Measurements from ENCODE around the gene TAS1R1.
"Not testable (repeated sequence)": the region's sequence is repeated elsewhere in the genome, so short reads cannot be mapped to it uniquely, and the experiment has no call there.

The TAS1R1 gene

DNA sequence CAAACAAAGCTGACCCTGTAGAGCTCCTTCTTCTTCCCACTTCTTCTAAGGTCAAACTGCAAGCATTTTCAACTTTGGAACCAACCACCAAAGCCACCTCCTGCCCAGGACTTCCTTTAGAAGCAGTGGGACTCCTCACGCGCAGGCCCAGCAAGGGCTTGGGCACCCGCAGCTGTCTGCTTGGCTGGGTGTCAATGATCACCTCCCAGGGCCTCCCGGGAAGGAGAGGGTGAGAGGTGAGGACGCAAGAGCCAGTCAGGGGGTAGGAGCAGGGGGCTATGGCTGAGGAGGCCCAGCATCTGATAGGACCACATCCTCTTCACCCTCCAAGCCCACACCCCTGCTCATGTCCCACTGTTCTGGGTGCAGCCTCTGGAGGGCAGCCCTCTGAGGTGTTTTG lies 37.3 kb downstream of the TAS1R1 start:
- no peak for DNase-seq

DNA sequence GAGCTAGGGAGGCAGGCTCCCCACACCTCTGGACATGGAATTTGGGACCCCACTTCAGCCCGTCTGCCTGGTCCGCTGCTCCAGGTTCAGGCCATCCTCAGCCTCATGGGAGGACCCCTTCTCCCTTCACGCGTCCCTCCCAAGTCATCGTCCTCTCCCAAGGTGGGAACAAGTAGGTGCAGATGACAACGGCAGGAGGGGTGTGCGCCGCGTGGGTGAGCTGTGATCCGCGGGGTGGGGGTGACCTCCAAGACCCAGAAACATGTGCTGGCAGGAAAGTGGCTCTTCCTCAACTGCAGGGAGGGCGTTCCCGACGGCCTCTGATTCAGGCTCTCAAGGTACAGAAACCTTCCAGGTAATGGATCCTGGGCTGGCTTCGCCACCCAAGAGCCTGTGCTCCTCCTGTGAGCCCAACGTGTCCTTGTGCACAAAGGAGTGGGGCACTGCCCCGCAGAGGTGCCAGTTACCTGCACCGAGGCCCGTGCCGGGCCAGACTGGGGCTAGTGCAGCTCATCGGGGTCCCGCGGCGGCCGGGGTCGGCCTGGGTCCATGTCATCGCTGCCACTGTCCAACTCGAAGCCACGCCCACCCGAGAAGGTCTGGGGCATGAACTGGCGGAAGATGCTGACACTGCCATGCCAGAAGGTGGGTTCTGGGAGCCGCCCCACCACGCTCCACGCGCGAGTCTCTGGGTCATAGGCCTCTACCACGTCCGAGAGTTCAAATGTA lies 37.9 kb downstream of the TAS1R1 start:
- DNase-seq, result no peak

DNA sequence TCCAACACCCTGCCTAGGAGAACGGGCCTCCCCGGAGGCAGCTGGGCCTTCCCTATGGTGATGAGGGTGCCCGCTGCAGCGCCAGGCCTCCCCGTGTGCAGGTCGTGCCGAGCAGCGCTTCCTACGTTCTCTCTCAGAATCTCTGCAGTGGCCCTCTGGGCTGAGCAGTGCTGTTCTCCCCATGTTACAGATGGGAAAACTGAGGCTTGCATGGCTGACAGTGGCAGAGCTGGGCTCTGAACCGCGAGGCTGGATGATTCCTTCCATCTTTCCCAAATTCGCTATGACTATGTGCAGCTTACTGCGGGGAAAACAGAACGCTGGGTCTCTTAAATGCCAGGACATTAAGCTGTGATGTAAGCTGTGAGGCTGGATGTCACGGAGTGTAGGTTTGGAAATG lies 38.7 kb downstream of the TAS1R1 start:
- DNase-seq, result no peak

DNA sequence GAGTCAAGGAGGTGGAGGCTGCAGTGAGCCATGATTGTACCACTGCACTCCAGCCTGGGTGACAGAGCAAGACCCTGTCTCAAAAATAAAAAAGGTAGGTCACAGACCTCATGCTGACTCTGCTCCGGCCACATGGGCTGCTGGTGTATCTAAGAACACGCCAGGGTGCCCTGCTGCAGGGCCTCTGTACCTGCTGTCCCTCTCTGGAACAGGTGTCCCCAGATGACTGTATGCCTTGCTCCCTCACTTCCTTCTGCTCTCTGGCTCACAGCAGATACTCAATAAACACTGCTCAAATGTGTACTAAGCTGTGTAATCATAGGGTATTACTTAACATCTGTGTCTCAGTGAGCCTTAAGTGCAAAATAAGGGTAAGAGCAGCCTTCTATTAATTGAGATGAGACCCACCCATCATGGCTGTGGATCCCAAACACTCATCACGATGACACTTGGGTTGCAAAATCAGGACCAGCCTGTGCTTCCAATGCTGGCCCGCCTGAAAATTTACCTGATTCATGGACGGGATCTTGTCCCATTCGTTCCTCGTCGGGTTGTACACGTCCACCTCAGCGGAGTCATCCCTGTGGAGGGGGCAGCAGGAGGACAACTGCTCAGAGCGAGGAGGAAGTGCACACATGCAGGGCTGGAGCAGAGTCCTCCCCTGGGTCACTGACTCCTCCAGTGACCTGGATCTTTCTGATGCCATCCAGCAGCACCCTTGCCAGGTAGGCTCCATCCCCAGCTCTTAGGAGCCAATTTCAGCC lies 40.1 kb downstream of the TAS1R1 start:
- no peak for DNase-seq

DNA sequence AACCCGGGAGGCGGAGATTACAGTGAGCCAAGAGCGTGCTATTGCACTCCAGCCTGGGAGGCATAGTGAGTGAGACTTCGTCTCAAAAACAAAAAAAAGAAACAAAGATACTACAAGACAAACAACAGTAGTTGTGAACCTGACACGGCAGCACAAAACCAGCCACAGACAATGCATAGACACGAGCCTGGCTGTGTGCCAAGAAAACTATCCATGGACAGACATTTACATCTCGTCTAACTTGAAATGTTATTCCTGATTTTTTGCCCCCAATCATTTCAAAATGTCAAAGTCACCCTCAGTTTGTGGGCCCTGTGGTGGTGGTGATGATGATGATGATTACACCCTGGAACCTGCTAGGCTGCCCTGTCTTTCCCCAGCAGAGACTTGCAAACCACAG lies 41.2 kb downstream of the TAS1R1 start:
- DNase-seq, result no peak

DNA sequence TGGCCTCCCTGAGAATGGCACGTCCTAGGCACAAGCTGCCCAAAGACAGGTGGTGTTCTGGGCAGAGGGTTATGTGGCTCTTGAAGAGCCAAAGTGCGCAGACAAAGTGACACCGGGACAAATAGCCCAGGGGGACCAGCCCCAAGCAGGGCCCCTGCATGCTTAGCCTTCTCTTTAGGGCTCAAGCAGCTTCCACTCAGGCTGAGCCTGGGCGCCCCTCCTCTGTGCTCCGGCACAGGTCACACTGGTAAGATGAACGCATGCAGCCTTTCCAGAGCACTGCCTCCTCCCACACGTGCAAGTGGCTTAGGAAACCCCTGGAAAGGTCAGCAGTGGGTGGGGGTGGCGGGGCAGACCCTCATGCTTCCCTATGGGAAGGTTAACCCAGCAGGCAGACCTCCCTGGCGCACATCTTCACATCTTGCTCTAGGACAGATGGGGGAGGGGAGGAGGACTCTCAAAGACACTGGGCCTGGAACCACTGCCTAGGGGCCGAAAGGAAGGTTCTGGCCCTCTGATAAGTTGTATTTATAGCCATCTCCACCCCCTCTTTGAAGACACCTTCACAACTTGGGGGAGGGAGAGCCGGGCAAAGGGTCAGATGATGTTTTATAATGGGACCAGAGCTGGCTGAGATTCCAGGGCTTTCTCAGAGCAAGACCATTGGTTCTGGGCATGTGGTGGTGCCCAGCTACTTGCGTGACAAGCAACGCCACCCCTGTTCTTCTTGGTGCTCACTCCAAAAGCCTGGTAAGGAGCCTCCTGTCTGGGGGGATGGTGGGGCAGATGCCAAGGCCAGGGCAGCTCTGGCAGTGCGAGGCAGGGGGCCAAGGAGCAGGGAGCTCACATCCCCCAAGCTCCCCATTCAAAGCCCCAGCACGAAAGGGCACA lies 42.0 kb downstream of the TAS1R1 start:
- DNase-seq, result no peak

DNA sequence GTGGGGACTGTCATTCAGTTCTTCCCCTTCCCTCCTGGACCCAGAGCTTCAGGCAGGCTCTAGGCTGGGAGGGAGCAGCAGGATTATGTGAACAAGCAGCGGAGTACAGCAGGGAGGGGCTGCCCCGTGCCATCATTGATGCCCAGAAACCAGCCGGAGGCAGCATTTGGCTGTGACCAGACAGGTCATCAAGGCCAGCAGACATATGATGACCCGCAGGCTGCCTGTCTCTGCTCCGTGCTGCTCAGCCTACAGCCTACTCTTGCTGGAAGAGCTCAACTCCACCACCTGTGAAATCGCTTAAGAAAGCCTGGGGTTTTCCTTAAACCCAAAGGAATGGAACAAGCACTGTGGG lies 42.6 kb downstream of the TAS1R1 start:
- no peak for DNase-seq

DNA sequence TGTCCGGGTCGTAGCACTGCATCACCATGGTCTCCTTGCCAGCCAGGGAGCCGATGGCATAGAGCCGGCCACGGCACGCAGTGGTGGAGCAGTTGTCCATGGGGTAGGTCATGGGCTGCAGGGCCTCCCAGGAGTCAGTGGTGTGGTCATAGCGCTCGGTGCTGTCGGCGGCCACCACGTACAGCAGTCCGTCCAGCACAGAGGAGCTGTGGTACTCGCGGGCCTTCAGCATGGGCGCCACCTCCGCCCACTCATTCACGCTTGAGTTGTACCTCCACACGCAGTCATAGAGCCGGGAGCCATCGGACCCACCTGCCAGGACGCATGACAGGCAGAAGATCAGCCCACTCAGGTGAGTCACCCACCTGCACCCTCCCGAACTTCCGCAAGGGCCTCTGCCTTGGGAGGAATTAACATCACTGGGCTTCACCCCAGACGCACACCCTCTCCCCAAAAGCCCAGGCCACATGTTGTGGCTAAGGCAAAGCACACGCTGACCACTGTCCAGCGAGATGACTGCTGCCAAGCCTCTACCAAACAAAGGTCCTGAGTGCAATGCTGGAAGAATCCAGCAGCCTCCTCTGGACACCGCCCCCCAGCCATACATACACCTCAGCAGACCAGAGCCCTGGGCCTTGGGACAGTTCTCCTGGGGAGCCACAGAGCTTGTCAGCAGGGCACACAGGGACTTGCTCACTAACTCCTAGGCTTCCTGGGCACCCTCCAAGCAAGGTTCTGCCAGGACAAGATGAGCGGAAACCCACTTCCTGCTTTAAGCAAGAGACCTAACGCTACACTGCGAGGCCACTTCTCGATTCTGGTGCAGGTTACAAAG lies 44.3 kb downstream of the TAS1R1 start:
- no peak for DNase-seq

DNA sequence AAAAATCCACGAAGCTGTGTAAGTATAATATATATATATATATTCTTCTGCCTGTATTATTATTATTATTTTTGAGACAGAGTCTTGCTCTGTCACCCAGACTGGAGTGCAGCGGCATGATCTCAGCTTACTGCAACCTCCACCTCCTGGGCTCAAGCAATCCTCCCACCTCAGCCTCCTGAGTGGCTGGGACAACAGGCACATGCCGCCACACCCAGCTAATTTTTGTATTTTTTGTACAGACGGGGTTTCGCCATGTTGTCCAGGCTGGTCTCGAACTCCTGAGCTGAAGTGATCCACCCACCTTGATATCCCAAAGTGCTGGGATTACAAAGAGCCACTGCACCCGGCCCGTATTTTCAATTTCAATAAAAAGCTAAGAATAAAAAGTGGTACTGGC lies 44.9 kb downstream of the TAS1R1 start:
- DNase-seq, result not testable (repeated sequence)

DNA sequence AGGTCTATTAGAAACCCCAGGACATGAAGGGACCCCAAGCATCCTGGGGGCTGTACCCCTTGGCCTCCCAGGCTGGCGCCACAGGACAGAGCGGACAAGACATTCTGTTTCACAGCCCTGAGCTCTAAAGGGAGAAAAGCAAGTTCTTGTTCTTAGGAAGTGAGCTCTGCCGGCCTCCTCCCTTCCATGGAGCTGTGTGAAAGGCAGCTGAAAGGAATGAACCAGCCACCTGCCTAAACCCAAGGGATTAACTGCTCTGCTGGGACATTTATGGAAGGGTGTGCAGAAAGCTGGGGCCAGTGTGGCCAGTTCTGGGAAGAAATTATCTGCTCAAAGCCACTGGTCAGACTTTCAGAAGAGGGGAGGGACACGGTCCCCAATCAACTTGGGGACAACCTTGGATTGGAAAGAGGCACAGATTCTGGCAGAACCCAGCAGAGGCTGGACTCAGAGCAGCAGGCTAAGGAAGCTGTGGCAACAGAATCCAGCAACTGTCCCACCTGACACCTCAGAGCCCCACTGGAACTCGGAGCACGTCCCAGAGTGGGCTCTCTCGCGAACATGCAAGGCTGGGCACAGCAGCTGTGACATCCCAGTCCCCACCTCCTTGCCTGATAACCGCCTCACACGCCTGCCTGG lies 45.4 kb downstream of the TAS1R1 start:
- DNase-seq, result no peak

DNA sequence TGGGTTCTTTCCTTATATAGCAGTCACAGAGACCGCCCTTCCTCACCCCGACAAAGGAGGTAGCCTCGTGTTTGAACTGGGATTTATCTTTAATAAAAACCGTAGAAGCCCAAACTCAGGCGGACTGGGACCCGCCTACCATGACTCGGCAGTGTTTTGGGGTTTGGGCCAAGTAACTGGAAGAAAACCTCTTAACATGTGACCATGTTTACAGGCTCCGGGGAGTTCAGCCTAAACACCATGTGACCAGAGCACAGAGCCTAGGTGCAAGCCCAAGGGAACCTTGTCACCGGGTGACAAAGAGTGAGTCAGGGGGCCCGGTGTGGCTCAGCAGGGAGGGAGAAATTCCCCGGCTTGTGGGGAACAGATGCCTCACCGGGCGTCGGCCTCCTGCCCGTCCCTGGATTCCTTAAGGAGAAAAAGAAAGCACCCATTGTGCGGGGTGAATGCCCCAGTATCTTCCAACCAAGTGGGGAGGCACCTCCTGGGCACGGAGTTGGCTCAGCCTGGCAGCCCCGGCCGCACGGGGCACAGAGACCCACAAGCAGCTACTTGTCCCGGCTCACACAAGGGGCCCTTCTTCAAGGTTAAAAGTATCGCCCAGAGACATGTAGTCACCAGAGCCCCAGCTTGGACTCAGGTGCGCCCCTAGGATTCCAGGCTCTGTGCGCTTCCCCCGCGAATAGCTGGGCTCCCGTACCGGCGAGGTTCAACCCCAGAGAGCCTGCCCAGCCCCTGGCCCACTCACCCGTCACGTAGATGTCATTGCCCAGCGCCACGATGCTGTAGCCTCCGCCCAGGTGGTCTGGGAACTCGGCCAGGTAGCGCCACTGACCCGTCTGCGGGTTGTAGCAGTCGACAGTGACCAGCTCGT lies 46.2 kb downstream of the TAS1R1 start:
- no peak for DNase-seq

DNA sequence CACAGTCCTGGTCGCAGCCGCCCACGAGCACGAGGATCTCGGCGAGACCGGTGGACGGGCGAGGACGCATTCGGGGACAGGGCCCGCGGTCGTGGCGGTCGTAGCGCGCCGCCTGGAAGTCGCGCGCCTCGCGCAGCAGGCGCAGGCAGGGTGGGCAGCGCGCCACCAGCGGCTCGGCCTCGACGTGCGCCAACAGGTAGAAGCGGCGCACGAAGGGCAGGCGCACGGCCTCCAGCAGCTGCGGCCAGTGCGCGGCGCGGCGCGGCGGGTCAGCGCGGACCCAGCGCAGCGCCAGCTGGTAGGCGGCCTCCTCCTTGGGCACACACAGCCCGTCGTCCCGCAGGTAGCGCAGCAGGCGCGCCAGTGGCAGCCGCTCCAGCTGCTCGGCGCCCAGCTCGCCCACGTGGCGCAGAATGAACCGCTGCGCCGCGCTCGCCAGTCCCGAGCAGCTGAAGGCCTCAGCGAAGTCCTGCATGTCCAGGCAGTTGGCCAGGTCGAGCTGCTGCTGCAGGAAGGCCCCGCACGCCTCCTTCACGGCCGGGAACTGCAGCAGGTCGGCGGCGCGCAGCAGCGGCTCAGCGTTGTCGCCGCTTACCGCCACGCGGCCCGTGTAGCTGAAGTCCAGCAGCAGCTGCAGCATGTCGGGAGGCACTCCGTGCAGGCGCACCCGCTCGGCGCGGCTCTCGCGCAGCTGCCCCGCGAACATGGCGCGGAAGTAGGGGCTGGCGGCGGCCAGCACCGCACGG lies 47.0 kb downstream of the TAS1R1 start:
- no peak for DNase-seq

DNA sequence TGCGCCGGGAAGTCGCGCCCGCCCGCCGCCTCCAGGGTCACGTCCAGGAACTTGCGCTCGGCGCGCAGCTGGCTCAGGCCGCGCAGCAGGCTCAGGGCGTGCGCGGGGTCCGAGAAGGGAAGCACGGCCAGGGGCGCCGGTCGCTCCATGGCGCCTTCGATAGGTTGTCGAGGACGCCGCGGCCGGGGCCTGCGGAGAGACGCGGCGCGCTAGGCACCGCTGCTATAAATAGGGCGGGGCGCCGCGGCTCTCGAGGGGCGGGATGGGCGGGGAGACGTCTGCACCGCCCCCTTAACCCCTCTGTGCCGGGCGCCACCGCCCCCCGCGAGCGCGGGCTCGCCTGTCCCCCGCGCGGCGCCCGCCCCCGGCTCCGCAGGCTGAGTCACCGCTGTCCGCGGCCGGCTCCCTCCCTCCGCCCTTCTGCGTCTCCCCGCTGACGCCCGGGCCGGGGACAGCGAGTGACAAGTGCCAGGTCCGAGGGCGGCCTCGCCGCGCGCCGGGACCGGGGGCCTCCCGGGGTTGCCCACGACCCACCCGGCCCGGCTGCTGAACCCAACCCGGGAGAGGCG lies 47.6 kb downstream of the TAS1R1 start, which contains the start of gene KLHL21:
KLHL21 (minus strand) TSS at position 201 of the 569 bp plus-strand sequence; CDS start at position 149, 52 bp downstream.
- DNase-seq, result no peak

DNA sequence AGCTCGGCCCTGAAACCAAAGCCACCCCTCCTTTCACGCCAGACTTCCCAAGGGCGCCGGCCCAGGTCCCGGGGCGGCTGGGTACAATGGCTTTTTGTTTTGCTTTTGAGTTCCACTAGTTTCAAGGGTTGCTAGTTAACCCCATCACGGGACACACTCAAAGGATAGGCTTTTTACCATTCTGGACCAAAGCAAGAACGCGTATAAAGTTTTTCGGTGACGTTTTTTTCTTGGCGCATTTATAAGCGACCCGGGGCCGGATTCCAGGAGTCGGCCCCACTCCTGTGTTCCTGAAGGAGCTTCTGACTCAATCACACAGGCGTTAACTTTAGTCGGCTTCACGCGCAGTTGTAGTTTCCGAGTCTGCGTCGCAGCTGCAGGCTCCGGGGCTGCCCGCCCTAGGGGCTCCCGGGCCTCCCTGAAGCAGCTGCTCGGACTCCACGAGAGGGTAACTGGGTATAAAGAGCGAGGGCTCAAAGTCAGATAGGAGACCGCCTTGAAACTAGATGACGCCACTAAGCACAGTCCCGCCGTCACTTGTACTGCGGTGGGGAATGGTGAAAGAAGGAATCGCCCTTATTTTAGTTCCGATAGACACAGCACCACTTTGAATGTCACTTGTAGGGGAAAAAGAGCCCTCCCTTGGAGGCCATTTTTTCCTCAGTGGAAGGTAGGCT lies 48.3 kb downstream of the TAS1R1 start:
- no peak for DNase-seq

DNA sequence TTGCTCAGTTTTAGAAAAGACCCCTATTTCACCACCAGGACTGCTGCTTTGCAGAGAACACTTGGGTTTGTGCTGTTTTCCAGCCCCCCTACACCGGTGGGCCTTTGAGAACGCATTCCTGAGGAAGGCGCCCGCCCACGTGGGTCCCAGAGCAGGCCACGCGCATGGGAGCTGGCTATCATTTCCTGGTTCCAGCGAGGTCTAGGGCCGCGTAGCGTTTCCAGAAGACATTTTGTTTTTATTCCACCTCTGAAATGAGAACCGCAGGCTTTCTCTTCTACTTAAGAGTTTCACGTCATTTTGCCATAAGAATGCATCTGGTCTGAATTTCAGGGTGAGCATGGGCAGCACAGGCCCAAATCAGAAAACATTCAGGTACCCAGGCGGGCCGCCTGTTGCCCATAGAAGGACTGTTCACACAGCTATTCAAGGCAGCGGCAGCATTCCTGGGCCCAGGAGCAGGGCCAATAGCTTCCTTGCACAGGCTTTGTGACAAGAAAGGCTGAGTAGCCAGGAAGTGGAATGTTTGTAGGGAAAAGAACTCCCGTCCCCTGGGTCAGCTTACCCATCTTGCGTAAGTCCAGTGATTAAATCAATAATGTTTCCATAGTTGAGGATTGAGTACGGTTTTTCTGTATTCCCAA lies 48.9 kb downstream of the TAS1R1 start:
- no peak for DNase-seq

DNA sequence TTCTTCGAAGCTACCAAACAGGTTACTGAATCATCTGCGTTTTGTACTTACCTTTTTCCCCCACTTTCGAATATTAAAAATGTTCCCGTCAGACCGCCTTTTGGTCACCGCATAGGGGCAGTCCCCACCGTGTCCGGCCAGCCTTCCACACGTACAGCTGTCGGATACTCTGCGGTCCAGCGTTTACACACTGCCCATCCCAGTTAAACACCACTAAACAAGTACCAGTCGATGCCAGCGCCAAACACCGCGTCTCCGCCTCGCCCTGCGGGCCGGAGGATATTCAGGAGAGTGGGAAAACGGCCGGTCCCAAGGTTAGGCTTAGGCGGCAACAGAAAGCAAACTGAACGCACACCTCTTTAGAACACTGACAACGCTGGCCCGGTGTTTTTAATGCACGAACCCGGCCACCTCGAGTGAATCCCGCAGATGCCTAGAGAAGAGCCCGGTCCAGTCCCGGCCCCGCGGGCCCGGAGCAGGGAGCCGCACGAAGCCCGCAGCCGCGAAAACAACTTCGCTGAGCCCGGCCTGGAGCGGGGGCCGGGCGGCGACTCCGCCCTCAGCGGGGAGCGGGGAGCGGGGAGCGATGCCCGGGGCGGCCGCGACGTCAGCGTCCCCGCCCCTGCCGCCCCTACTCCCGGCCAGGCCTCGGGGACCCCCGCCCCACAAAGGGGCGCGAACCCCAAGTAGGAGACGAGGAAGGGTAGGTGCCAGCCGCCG lies 57.7 kb downstream of the TAS1R1 start:
- peak; percentile 5 for DNase-seq

DNA sequence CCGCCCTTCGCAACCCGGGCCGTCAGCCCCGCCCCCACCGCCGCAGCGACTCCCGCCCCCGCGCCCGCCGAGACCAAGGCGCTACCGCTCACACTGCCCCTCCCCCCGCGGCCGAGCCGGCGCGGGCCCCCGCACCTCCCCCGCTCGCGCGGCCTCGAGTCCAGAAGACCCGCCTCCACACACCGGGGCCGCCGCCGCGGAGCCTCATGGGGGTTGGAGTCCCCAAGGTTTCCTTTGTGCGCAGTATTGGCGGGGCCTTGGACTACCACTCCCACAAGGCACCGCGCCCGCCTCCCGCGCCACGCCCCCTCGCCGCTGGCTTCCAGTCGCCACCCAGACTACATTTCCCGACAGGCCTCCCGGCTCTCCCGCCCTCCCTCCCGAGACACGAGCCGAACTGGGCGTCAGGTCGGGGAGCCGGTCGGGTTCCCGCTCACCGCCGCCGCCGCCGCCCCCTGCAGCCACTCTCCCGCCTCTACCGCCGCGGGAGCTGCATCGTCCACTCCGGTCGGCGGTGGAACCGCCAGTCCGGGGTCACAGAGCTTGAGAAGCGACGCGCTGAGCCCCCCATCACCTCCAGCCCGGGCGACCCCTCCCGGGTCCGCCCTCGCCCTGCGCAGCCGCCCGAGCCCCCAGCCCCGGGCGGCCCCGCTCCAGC lies 58.4 kb downstream of the TAS1R1 start, which contains the start of gene PHF13:
PHF13 (plus strand) TSS at position 371 of the 658 bp plus-strand sequence. CDS start 336 bp downstream, outside the sequence.
- DNase-seq, result peak; percentile 86

Measured in NCI-H1694 (cell line).